ENCODE results near the gene CAMK1D.
"Not testable (repeated sequence)": the region's sequence is repeated elsewhere in the genome, so short reads cannot be mapped to it uniquely, and the experiment has no call there.

The CAMK1D gene

GRCh38 chr10:12348870-12349628 lies at the start of gene CAMK1D:
TSS of gene CAMK1D (plus strand) at chr10:12349547.
- peak; percentile 94 for DNase-seq

GRCh38 chr10:12301036-12301435 lies 48.3 kb upstream of the CAMK1D start:
- DNase-seq, result not testable (repeated sequence)

GRCh38 chr10:12308057-12308456 lies 41.3 kb upstream of the CAMK1D start:
- no peak for DNase-seq

GRCh38 chr10:12308736-12309375 lies 40.5 kb upstream of the CAMK1D start:
- DNase-seq, result no peak

- not testable (repeated sequence) for DNase-seq
Measured at GRCh38 chr10:12309783-12310182, 39.6 kb upstream of the CAMK1D start.

GRCh38 chr10:12314836-12315235 lies 34.5 kb upstream of the CAMK1D start:
- DNase-seq, result no peak

- DNase-seq, result no peak
Measured at GRCh38 chr10:12319076-12319475, 30.3 kb upstream of the CAMK1D start.

GRCh38 chr10:12320892-12321291 lies 28.5 kb upstream of the CAMK1D start:
- no peak for DNase-seq

GRCh38 chr10:12321641-12322040 lies 27.7 kb upstream of the CAMK1D start:
- no peak for DNase-seq

GRCh38 chr10:12322583-12323131 lies 26.7 kb upstream of the CAMK1D start:
- no peak for DNase-seq

- DNase-seq, result no peak
Measured at GRCh38 chr10:12324530-12324929, 24.8 kb upstream of the CAMK1D start.

GRCh38 chr10:12327074-12327473 lies 22.3 kb upstream of the CAMK1D start:
- no peak for DNase-seq

GRCh38 chr10:12327476-12327875 lies 21.9 kb upstream of the CAMK1D start:
- no peak for DNase-seq

GRCh38 chr10:12328312-12328711 lies 21.0 kb upstream of the CAMK1D start:
- DNase-seq, result not testable (repeated sequence)

- DNase-seq, result no peak
Measured at GRCh38 chr10:12332572-12333379, 16.6 kb upstream of the CAMK1D start.

- peak; percentile 50 to 82 for DNase-seq
Measured at GRCh38 chr10:12333380-12334185, 15.8 kb upstream of the CAMK1D start.

GRCh38 chr10:12334186-12334530 lies 15.2 kb upstream of the CAMK1D start:
- DNase-seq, result no peak

- DNase-seq, result not testable (repeated sequence)
Measured at GRCh38 chr10:12335169-12335568, 14.2 kb upstream of the CAMK1D start.

- no peak for DNase-seq
Measured at GRCh38 chr10:12337453-12338372, 11.6 kb upstream of the CAMK1D start.

- DNase-seq, result no peak
Measured at GRCh38 chr10:12338981-12339380, 10.4 kb upstream of the CAMK1D start.

GRCh38 chr10:12340371-12340770 lies 9.0 kb upstream of the CAMK1D start:
- DNase-seq, result no peak
